Measurements from ENCODE around the gene BSCL2.
"Not testable (repeated sequence)": the region's sequence is repeated elsewhere in the genome, so short reads cannot be mapped to it uniquely, and the experiment has no call there.

BSCL2 gene

DNA sequence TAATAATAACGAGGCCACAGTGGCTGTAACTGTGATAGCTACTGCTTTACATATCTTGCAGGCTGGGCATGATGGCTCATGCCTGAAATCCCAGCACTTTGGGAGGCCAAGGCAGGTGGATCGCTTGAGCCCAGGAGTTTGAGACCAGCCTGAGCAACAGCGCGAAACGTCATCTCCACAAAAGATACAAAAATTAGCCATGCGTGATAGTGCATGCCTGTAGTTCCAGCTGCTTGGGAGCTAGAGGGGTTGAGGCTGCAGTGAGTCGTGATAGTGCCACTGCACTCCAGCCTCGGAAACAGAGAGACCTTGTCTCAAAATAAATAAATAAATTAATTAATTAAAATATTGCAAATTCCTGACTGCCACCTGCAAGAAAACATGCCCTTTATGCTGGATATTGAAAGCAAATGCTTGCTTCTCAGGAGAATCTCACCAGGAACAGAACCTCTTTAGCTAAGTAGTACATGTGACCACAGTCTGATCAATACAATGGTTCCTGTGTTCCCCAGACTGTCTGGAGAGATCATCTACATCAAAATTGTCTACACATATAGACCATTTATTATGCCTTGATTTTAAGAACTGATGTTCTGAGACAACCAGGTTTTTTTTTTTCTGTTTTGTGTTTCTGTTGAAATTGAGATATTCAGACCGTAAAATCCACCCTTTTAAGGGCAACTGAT lies 40.4 kb upstream of the BSCL2 start:
- DNase-seq (ENCODE audit: low read depth), result no peak
- no peak overlapping the region for H3K4me3 ChIP-seq (ENCODE audit: low read depth, low read length)
- TF ChIP-seq CTCF (IDR thresholded peaks at IDR 0.05; ENCODE audit: low read depth, low read length, missing control alignments), result no peak

GRCh38 chr11:62737196-62737595 lies 30.0 kb upstream of the BSCL2 start:
- DNase-seq (ENCODE audit: low read depth), result no peak
- TF ChIP-seq CTCF (IDR thresholded peaks at IDR 0.05; ENCODE audit: low read depth, low read length, missing control alignments), result no peak
- H3K4me3 ChIP-seq (ENCODE audit: low read depth, low read length), result no peak overlapping the region

DNA sequence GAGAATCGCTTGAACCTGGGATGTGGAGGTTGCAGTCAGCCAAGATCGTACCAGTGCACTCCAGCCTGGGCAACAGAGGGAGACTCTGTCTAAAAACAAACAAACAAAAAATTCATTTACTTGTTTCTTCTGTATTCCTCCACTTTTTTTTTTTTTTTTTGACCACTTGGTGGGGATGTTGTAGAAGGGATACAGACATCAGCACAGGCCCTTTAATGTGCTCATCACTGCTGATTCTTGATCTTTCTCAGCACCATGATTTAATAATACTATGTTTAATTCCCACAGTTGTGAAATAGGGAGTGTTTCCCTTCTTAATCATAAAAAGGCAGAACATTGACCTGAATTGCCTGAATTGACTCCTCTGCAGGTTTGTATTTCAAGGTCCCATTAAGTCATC lies 25.6 kb upstream of the BSCL2 start:
- no peak overlapping the region for H3K4me3 ChIP-seq (ENCODE audit: low read depth, low read length)
- DNase-seq (ENCODE audit: low read depth), result no peak
- peak; percentile 5 for TF ChIP-seq CTCF (IDR thresholded peaks at IDR 0.05; ENCODE audit: low read depth, low read length, missing control alignments)

DNA sequence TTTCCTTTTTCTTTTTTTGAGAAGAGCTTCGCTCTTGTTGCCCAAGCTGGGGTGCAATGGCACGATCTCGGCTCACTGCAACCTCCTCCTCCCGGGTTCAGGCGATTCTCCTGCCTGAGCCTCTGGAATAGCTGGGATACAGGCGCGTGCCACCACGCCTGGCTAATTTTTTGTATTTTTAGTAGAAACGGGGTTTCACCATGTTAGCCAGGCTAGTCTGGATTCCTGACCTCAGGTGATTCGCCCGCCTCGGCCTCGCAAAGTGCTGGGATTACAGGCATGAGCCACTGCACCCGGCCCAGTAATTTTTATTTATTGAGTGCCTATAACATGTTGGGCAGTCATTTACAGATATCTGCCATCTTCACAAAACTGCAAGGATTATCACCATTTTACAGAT lies 22.9 kb upstream of the BSCL2 start:
- DNase-seq (ENCODE audit: low read depth), result not testable (repeated sequence)
- peak overlapping the region; percentile 86 for H3K4me3 ChIP-seq (ENCODE audit: low read depth, low read length)

- peak; percentile 68 for DNase-seq (ENCODE audit: low read depth)
- TF ChIP-seq CTCF (IDR thresholded peaks at IDR 0.05; ENCODE audit: low read depth, low read length, missing control alignments), result no peak
Measured at GRCh38 chr11:62728171-62728988, 21.2 kb upstream of the BSCL2 start, which contains the start of gene TTC9C. TTC9C (plus strand) TSS chr11:62728486; CDS start chr11:62728849, 363 bp downstream.

DNA sequence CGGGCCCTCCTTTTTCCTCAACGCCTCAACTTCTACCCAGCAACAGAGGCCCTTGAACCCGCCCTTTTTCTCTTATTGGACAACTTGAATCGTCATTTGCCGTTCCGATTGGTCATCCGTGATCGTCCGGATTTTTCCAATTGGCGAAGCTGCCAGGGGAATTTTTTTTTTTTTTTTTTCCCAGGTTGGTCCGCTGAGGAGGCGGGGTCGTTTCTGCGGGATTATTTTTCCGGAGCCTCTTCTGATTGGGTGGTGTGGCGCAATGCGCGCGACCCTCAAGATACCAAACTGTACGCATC lies 20.6 kb upstream of the BSCL2 start:
- H3K4me3 ChIP-seq (ENCODE audit: low read depth, low read length), result peak overlapping the region; percentile 86
- DNase-seq (ENCODE audit: low read depth), result peak; percentile 95
- no peak for TF ChIP-seq CTCF (IDR thresholded peaks at IDR 0.05; ENCODE audit: low read depth, low read length, missing control alignments)

More at GRCh38 chr11:62728171-62728988, 21.2 kb upstream of the BSCL2 start, which contains the start of gene TTC9C:
- peak within 1 kb of the TSS; percentile 86 for H3K4me3 ChIP-seq (ENCODE audit: low read depth, low read length)

GRCh38 chr11:62727165-62727871 lies 20.1 kb upstream of the BSCL2 start, which contains the start of gene HNRNPUL2:
HNRNPUL2 (minus strand) TSS chr11:62727457; CDS start chr11:62727156, 301 bp downstream.
- peak; percentile 98 for DNase-seq (ENCODE audit: low read depth)
- H3K4me3 ChIP-seq (ENCODE audit: low read depth, low read length), result peak within 1 kb of the TSS; percentile 86
- no peak for TF ChIP-seq CTCF (IDR thresholded peaks at IDR 0.05; ENCODE audit: low read depth, low read length, missing control alignments)

Data from GM12864 (cell line).